Nephron (organoid): Measurements from ENCODE around the gene RUFY1.

Source experiments
- H3K27ac Mint-ChIP-seq, 3 experiments: 2 replicates each; pipeline ENCODE4 v1.8.0; 2020; ENCODE audit warnings: mixed read lengths in 3 of 3, mild to moderate bottlenecking in 2 of 3, moderate library complexity in 1 of 3
- H3K27me3 Mint-ChIP-seq: 2 replicates; pipeline ENCODE4 v1.8.0; 2021; ENCODE audit warnings: low read depth, mild to moderate bottlenecking, moderate library complexity, mixed read lengths
- H3K36me3 Mint-ChIP-seq: 2 replicates; pipeline ENCODE4 v1.8.0; 2020; ENCODE audit warnings: low read depth, mixed read lengths
- H3K4me1 Mint-ChIP-seq: 2 replicates; pipeline ENCODE4 v1.8.0; 2020; ENCODE audit warnings: mixed read lengths
- H3K4me3 Mint-ChIP-seq, 3 experiments: 2 replicates each; pipeline ENCODE4 v1.8.0; 2020; ENCODE audit warnings: mild to moderate bottlenecking in 3 of 3, mixed read lengths in 3 of 3, moderate library complexity in 2 of 3
- H3K9me3 Mint-ChIP-seq: 2 replicates; pipeline ENCODE4 v1.8.0; 2020; ENCODE audit warnings: mixed read lengths
- CTCF ChIP-seq, 3 experiments: fragments of 200-600 bp; sonication (generic); IDR thresholded peaks; one replicate each; pipeline ENCODE4 v1.5.0; 2021; ENCODE audit warnings: antibody characterized with exemption in 3 of 3; ENCODE audit not compliant: unreplicated experiment in 3 of 3

RUFY1 gene

DNA sequence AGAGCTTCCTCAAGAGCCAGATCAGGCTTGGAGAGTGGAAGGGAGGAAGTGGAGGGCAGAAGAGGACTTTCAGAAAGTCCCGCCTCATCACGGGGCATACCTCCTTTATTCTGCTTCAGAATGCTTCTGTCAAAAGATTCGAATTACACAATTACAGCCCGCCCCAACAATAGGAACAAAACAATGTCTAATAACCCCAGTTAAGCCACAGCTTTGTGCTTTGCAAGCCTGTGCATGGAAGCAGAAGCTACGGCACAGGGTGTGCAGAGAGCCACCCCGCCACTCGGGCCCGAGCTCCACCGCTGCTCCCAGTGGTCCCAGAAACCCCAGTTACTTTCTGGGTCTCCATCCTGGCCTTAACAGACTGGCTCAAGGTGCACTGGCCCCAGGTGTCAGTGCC lies 49.6 kb downstream of the RUFY1 start:
- Mint-ChIP-seq H3K27me3 (no peaks in the 10 kb centered on the region), H3K36me3 (peaks cover 52% of the 10 kb centered on the region), H3K4me1 (no peaks in the 10 kb centered on the region), H3K4me3 (no peak overlapping the region), H3K27ac (no peak overlapping the region), H3K9me3 (no peaks in the 10 kb centered on the region)
- no peak for TF ChIP-seq CTCF (IDR thresholded peaks at IDR 0.05; ENCODE audit: unreplicated experiment in 3 of 3)

GRCh38 chr5:179601871-179602625 lies 51.7 kb downstream of the RUFY1 start:
- H3K27me3 Mint-ChIP-seq = no peaks in the 10 kb centered on the region
- no peak overlapping the region for H3K4me3 Mint-ChIP-seq
- no peak for TF ChIP-seq CTCF (IDR thresholded peaks at IDR 0.05; ENCODE audit: unreplicated experiment in 3 of 3)
- H3K4me1 Mint-ChIP-seq = peaks cover 11% of the 10 kb centered on the region
- H3K36me3 Mint-ChIP-seq = peaks cover 49% of the 10 kb centered on the region
- no peaks in the 10 kb centered on the region for H3K9me3 Mint-ChIP-seq
- no peak overlapping the region for H3K27ac Mint-ChIP-seq

DNA sequence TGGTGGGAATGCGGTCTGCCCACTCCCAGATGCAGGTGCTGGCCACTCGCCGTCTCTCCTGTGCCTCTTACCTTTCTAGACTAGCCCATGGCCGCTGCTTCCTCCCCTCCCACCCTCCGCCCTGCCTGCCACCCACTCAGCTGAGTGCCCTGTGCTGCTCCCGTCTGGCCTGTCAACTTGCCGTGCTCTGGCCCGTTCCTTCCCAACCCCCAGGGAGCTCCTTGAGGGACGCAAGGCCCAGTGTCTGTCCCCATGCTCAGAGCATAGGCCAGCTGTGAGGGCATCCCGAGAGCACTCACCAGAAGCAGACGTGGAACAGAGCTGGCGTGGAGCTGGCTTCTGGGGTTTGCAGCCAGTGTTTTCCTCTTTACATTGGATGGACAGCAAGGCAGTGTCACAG lies 53.0 kb downstream of the RUFY1 start:
- H3K4me3 Mint-ChIP-seq = no peak overlapping the region
- H3K27me3 Mint-ChIP-seq = no peaks in the 10 kb centered on the region
- H3K27ac Mint-ChIP-seq = no peak overlapping the region
- H3K4me1 Mint-ChIP-seq = peaks cover 11% of the 10 kb centered on the region
- no peak for TF ChIP-seq CTCF (IDR thresholded peaks at IDR 0.05; ENCODE audit: unreplicated experiment in 3 of 3)
- peaks cover 46% of the 10 kb centered on the region for H3K36me3 Mint-ChIP-seq
- H3K9me3 Mint-ChIP-seq = no peaks in the 10 kb centered on the region

- no peak for TF ChIP-seq CTCF (IDR thresholded peaks at IDR 0.05; ENCODE audit: unreplicated experiment in 3 of 3)
- H3K36me3 Mint-ChIP-seq = peaks cover 44% of the 10 kb centered on the region
- no peak overlapping the region for H3K4me3 Mint-ChIP-seq
- H3K27me3 Mint-ChIP-seq = no peaks in the 10 kb centered on the region
- H3K27ac Mint-ChIP-seq = peak overlapping the region; percentile 28 to 49 (median 49)
- peaks cover 15% of the 10 kb centered on the region for H3K4me1 Mint-ChIP-seq
- no peaks in the 10 kb centered on the region for H3K9me3 Mint-ChIP-seq
Observed at GRCh38 chr5:179605026-179605833, 54.9 kb downstream of the RUFY1 start.

DNA sequence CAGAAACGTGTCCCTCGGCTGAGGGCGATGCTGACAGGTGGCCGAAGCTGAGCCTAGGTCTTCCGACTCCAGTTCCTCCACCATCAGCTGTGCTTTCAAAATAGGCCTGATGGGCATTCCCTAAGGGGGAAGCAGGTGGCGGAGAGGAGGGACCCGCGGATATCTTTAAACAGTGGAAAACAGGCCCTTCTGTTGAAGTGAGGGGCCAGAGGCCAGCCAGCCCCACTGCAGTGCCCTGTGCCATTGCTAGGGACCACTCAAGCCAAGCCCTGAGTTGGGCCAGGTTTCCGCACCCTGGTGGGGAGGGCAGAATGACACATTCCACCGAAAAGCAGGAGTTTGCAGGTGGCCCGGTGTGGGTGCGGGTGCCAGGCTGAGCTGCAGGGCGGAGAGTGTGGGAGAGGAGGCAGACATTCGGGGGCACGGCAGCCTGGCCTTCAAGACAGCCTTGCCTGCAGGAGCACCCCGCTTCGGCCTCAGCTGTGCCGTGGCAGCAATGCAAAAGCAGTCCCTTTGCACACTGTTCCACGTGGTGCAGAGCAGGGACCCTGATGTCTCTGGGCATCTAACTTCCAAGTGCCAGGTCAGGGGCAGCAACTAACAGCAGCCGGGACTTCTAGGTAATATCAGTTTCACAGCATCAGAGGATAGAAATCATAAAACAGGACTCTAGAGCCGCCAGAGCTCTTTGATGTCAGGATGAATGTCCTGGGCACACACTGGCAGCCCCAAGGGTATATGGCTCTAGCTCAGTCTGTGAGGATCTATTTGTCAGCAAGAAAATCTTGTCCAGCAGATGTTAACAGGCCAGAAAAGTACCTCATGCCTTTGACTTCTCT lies 55.9 kb downstream of the RUFY1 start:
- Mint-ChIP-seq H3K4me1 (peaks cover 23% of the 10 kb centered on the region), H3K27me3 (no peaks in the 10 kb centered on the region), H3K4me3 (no peak overlapping the region), H3K36me3 (peaks cover 54% of the 10 kb centered on the region), H3K9me3 (no peaks in the 10 kb centered on the region), H3K27ac (peak overlapping the region; percentile 35 to 49 (median 49))
- TF ChIP-seq CTCF (IDR thresholded peaks at IDR 0.05; ENCODE audit: unreplicated experiment in 3 of 3) = no peak
